GM23338 (cell line): ENCODE measurements around the gene SYNE2. TPM values are rescaled to one million over a fixed set of nuclear protein-coding genes. Genes with fewer than 3 reads are reported as not detected.

Source experiments
- ATAC-seq: fragments of 200-7000 bp; cut with Tn5 transposase; 3 replicates; pipeline ENCODE4 v1.9.1; 2020
- DNase-seq: peaks from one replicate; pipeline ENCODE4 v3.0.0-alpha.2; 2015; ENCODE audit warnings: low spot score
- H2AFZ ChIP-seq: fragments of 200-600 bp; sonication (generic); 2 replicates; pipeline ENCODE4 v1.8.0; 2016; ENCODE audit warnings: antibody characterized with exemption, mild to moderate bottlenecking, moderate library complexity
- H3F3A ChIP-seq: fragments of 200-600 bp; sonication (generic); replicated peaks from 2 replicates; pipeline ENCODE4 v1.8.0; 2017; ENCODE audit warnings: antibody characterized with exemption, mixed run types, low read depth
- H3K27ac ChIP-seq: fragments of 200-600 bp; sonication (generic); 2 replicates; pipeline ENCODE4 v1.6.1; 2016; ENCODE audit warnings: low read depth
- H3K27me3 ChIP-seq: fragments of 200-600 bp; sonication (generic); 2 replicates; pipeline ENCODE4 v1.8.0; 2016; ENCODE audit warnings: mild to moderate bottlenecking, mixed run types, moderate library complexity; ENCODE audit not compliant: insufficient read depth
- H3K36me3 ChIP-seq: fragments of 200-600 bp; sonication (generic); 2 replicates; pipeline ENCODE4 v1.8.0; 2016; ENCODE audit warnings: mild to moderate bottlenecking; ENCODE audit not compliant: insufficient read depth
- H3K4me1 ChIP-seq: fragments of 200-600 bp; sonication (generic); 2 replicates; pipeline ENCODE4 v1.8.0; 2016; ENCODE audit warnings: mild to moderate bottlenecking, moderate library complexity; ENCODE audit not compliant: insufficient read depth
- H3K4me2 ChIP-seq: fragments of 200-600 bp; sonication (generic); 2 replicates; pipeline ENCODE4 v1.7.1; 2017; ENCODE audit warnings: mixed run types
- H3K4me3 ChIP-seq: fragments of 200-600 bp; sonication (generic); 2 replicates; pipeline ENCODE4 v1.6.1; 2016; ENCODE audit warnings: mixed run types
- H3K79me2 ChIP-seq: fragments of 200-600 bp; sonication (generic); replicated peaks from 2 replicates; pipeline ENCODE4 v1.8.0; 2017; ENCODE audit warnings: mild to moderate bottlenecking; ENCODE audit not compliant: insufficient read depth
- H3K9me2 ChIP-seq: fragments of 200-600 bp; sonication (generic); 2 replicates; pipeline ENCODE4 v1.8.0; 2017; ENCODE audit not compliant: insufficient read depth
- H4K20me1 ChIP-seq: fragments of 200-600 bp; sonication (generic); replicated peaks from 2 replicates; pipeline ENCODE4 v1.8.0; 2017; ENCODE audit warnings: mild to moderate bottlenecking; ENCODE audit not compliant: insufficient read depth
- H3K27ac Mint-ChIP-seq: 2 replicates; pipeline ENCODE4 v1.8.0; 2020; ENCODE audit warnings: inconsistent platforms, mild to moderate bottlenecking, moderate library complexity, mixed read lengths
- H3K27me3 Mint-ChIP-seq: 3 replicates; pipeline ENCODE4 v1.8.0; 2022; ENCODE audit warnings: low read depth, mild to moderate bottlenecking, moderate library complexity, mixed read lengths, inconsistent platforms; ENCODE audit not compliant: insufficient read depth, poor library complexity
- H3K36me3 Mint-ChIP-seq: 3 replicates; pipeline ENCODE4 v1.8.0; 2021; ENCODE audit warnings: low read depth, mild to moderate bottlenecking, inconsistent platforms, moderate library complexity, mixed read lengths
- H3K4me1 Mint-ChIP-seq: 3 replicates; pipeline ENCODE4 v1.8.0; 2020; ENCODE audit warnings: mild to moderate bottlenecking, inconsistent platforms, mixed read lengths
- H3K4me3 Mint-ChIP-seq: 3 replicates; pipeline ENCODE4 v1.8.0; 2021; ENCODE audit warnings: moderate library complexity, mild to moderate bottlenecking, inconsistent platforms, mixed read lengths
- H3K9me3 Mint-ChIP-seq: 3 replicates; pipeline ENCODE4 v1.8.0; 2020; ENCODE audit warnings: moderate library complexity, mild to moderate bottlenecking, inconsistent platforms, mixed read lengths
- CREB1 ChIP-seq: fragments of 250-450 bp; sonication (Bioruptor Pico); IDR thresholded peaks from 2 replicates; pipeline ENCODE4 v1.5.0; 2020; ENCODE audit warnings: low read depth, mild to moderate bottlenecking, moderate library complexity
- CTCF ChIP-seq, 2 experiments: fragments of 200-600 bp in 1 of 2; sonication (generic) in 1 of 2; conservative IDR thresholded peaks; 2 replicates each; pipeline versions ENCODE4 v1.5.1 to v1.6.1; 2016 to 2017; ENCODE audit warnings: antibody characterized with exemption in 2 of 2, low read depth in 2 of 2, mild to moderate bottlenecking in 2 of 2, moderate library complexity in 1 of 2
- EZH2 ChIP-seq: fragments of 200-600 bp; sonication (generic); IDR thresholded peaks from one replicate; pipeline ENCODE4 v1.8.0; 2017; ENCODE audit warnings: antibody characterized with exemption, mild to moderate bottlenecking, low read depth; ENCODE audit not compliant: unreplicated experiment
- EZH2phosphoT487 ChIP-seq: fragments of 200-600 bp; sonication (generic); IDR thresholded peaks from one replicate; pipeline ENCODE4 v1.8.1; 2018; ENCODE audit warnings: antibody characterized with exemption; ENCODE audit not compliant: unreplicated experiment
- NANOG ChIP-seq: IDR thresholded peaks from 2 replicates; pipeline ENCODE4 v1.6.1; 2016; ENCODE audit warnings: antibody characterized with exemption, borderline replicate concordance
- REST ChIP-seq: IDR thresholded peaks from one replicate; pipeline ENCODE4 v1.6.1; 2018; ENCODE audit warnings: antibody characterized with exemption; ENCODE audit not compliant: unreplicated experiment
- STAT1 ChIP-seq: IDR thresholded peaks from one replicate; pipeline ENCODE4 v1.6.1; 2016; ENCODE audit warnings: antibody characterized with exemption; ENCODE audit not compliant: unreplicated experiment
- ZNF114 ChIP-seq: fragments of 250-450 bp; sonication (Bioruptor Pico); IDR thresholded peaks from 2 replicates; pipeline ENCODE4 v1.5.0; 2020; ENCODE audit warnings: mild to moderate bottlenecking, moderate library complexity
- ZNF331 ChIP-seq: fragments of 250-450 bp; sonication (Bioruptor Pico); IDR thresholded peaks from 2 replicates; pipeline ENCODE4 v1.5.0; 2020; ENCODE audit warnings: low read depth, mild to moderate bottlenecking, moderate library complexity
- ZNF462 ChIP-seq: fragments of 250-450 bp; sonication (Bioruptor Pico); IDR thresholded peaks from 2 replicates; pipeline ENCODE4 v1.5.0; 2020; ENCODE audit warnings: mild to moderate bottlenecking, moderate library complexity
- polyA plus RNA-seq: library from polyadenylated mRNA; unstranded; fragments of >200 nt; fragmentation: Nextera tagmentation; extraction: Ambion mirVana; gene quantifications from 2 replicates; pipeline ENCODE4 v1.2.1, GENCODE V29; 2016
- total RNA-seq: library from RNA; depleted of rRNA; stranded (reverse); fragments of >200 nt; shearing (Covaris generic); gene quantifications from 2 replicates; pipeline ENCODE4 v1.2.3, GENCODE V29; 2014

SYNE2 gene
- total and polyA plus RNA-seq, 2 experiments from 2014 or later = 34.3 to 86.5 TPM

- H3F3A ChIP-seq = 0 out of 2 replicates have a peak, but pooled peaks cover 2% of the 10 kb centered on the region
- ATAC-seq (no peak), DNase-seq (no peak)
- H3K27me3 ChIP-seq = no peaks in the 10 kb centered on the region
- no peaks in the 10 kb centered on the region for H3K4me1 ChIP-seq
- H3K36me3 Mint-ChIP-seq = peaks cover 65% of the 10 kb centered on the region
- H4K20me1 ChIP-seq = no peaks in the 10 kb centered on the region; the same call in 1 of the 2 replicates
- no peak for TF ChIP-seq CREB1
- no peak for TF ChIP-seq STAT1
- TF ChIP-seq CTCF (conservative IDR thresholded peaks at IDR 0.05; ENCODE audit: low read depth in 2 of 2) = no peak
- no peak for TF ChIP-seq NANOG
- TF ChIP-seq EZH2 = no peak
- no peak for TF ChIP-seq ZNF462 (CRISPR knock-in tag)
- TF ChIP-seq ZNF114 (CRISPR knock-in tag) = no peak
- TF ChIP-seq EZH2phosphoT487 = no peak
- TF ChIP-seq REST = no peak
- TF ChIP-seq ZNF331 (CRISPR knock-in tag) = no peak
- H3K4me2 ChIP-seq = no peak overlapping the region
- no peak overlapping the region for H2AFZ ChIP-seq
- H3K79me2 ChIP-seq = no peaks in the 10 kb centered on the region
- H3K36me3 ChIP-seq = peaks cover 30% of the 10 kb centered on the region
- no peak overlapping the region for H3K4me3 Mint-ChIP-seq
- H3K4me1 Mint-ChIP-seq = no peaks in the 10 kb centered on the region
- H3K9me3 Mint-ChIP-seq = no peaks in the 10 kb centered on the region
- H3K27ac ChIP-seq = no peak overlapping the region
- no peaks in the 10 kb centered on the region for H3K27me3 Mint-ChIP-seq
- no peak overlapping the region for H3K4me3 ChIP-seq
- no peaks in the 10 kb centered on the region for H3K9me2 ChIP-seq
- no peak overlapping the region for H3K27ac Mint-ChIP-seq
Observed at GRCh38 chr14:64218344-64219240, 365.8 kb downstream of the SYNE2 start.
